GM12872 (cell line): ENCODE data around the gene RDH12.

ENCODE experiments used
- TF ChIP-seq, protein P1 (sequence below): IDR thresholded peaks from 3 replicates; pipeline ENCODE4 v1.5.1; 2011; ENCODE audit warnings: low read depth, mild to moderate bottlenecking, low read length, moderate library complexity; ENCODE audit not compliant: insufficient read depth

RDH12 gene

DNA sequence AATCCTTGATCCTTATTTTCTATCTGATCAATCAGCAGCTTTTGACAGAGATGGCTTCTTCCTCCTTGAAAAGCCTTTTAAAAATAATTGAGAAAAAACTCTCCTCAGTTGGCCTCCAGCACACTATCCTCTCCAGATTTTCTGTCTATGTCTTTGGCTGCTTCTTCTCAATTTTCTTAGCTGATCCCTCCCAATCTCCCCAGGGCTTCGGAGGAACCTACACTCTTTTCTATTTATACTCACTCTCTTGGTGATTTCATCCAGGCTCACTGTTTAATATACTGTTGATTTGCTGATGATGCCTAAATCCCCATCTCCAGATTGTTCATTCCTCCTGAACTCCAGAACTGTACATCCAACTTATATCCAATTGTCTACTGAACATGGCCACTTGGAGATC lies 54.8 kb downstream of the RDH12 start:
- TF ChIP-seq, protein P1, sequence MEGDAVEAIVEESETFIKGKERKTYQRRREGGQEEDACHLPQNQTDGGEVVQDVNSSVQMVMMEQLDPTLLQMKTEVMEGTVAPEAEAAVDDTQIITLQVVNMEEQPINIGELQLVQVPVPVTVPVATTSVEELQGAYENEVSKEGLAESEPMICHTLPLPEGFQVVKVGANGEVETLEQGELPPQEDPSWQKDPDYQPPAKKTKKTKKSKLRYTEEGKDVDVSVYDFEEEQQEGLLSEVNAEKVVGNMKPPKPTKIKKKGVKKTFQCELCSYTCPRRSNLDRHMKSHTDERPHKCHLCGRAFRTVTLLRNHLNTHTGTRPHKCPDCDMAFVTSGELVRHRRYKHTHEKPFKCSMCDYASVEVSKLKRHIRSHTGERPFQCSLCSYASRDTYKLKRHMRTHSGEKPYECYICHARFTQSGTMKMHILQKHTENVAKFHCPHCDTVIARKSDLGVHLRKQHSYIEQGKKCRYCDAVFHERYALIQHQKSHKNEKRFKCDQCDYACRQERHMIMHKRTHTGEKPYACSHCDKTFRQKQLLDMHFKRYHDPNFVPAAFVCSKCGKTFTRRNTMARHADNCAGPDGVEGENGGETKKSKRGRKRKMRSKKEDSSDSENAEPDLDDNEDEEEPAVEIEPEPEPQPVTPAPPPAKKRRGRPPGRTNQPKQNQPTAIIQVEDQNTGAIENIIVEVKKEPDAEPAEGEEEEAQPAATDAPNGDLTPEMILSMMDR: no peak

DNA sequence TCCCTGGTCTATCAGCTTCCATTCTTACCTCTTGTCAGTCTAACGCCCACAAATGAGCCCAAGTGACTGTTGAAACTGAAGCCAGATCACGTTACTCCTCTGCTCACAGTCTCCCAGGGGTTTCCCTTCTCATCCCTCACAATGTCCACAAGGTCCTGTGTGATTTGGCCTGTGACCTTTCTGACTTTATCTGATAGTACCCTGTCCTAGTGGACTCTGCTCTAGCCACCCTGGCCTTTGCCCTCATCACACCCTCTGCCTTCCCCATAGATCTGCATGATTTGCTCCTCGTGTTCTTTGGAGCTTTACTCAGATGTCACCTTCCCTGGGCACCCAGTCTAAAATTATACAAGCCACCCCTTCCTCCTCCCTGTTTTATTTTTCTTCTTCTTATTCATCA lies 55.5 kb downstream of the RDH12 start:
- TF ChIP-seq, protein P1: no peak

DNA sequence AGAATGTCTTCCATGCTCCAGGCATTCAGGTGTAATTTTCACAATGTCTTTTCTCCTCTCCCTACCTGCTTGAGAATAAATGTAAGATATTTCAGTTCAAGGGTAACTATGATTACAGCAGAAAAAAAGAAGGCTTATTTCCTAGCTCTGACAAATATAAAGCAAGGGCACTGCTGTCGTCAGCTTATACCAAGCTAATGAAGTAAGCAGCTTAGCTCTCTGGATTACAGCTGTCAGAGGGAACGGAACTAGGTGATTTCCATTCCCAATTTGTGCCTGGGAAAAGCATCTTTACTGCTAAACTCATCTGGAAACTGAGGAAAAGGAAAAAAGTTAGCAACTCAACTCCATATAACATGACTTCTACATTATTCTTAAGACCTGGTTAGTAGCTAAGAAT lies 58.2 kb downstream of the RDH12 start:
- TF ChIP-seq, protein P1: no peak

DNA sequence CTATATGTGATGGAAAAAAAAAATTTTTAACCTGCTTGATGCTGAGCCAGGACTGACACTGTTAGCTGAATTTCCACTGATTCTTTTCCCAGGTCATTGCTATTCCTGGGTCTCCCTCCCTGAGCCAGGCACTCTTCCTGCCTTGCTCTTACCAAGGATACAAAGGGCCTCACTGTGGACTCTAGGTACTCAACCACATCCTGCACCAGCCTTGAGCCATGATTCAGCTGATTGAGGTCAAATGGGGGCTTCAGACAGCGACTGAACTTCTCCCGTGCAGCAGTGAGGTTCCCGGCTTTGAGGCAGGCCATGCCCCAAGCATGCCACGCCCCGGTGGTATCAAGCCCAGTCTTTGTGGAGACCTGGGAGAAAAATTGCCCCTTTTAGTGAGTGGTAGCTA lies 60.4 kb downstream of the RDH12 start:
- TF ChIP-seq, protein P1: no peak

DNA sequence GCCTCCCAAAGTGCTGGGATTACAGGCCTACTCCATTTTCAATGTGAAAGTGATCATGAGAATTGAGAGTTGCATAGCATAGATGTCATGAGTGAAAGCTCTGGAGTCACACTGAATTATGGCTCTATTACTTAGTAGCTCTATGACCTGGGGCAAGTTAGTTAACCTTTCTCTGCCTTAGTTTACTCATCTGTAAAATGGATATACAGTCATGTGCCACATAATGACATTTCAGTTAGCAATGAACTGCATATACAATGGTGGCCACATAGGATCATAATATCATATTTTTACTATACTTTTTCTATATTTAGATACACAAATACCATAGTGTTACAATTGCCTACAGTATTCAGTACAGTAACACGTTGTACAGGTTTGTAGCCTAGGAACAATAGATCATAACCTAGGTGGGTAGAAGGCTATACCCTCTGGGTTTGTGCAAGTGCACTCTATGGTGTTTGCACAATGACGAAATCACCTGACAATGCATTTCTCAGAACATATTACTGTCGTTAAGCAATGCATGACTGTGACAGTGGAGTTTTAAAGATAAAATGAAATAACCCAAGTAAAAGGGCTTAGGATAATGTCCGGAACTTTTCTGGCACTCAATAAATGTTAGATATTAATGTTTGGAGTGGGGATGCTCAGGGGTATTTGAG lies 61.6 kb downstream of the RDH12 start:
- TF ChIP-seq, protein P1: no peak

DNA sequence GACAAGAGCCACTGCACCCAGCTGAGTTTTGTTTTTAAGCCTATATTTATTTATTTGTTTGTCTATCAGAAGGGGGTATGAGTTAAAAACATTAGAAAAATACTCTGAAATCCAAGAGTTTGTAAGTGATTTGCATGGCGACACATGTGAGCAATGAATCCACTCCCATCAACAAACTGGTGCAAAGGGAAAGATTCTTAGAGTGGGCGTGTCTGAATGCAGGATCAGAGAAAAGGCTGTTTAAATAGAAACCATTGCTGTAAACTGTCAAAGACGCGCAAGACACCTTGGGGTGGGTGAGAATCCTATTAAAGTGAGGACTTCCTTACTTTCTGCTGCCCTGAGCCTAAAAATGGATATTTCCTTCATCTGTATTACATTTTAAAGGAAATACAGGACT lies 62.8 kb downstream of the RDH12 start:
- TF ChIP-seq, protein P1: no peak

DNA sequence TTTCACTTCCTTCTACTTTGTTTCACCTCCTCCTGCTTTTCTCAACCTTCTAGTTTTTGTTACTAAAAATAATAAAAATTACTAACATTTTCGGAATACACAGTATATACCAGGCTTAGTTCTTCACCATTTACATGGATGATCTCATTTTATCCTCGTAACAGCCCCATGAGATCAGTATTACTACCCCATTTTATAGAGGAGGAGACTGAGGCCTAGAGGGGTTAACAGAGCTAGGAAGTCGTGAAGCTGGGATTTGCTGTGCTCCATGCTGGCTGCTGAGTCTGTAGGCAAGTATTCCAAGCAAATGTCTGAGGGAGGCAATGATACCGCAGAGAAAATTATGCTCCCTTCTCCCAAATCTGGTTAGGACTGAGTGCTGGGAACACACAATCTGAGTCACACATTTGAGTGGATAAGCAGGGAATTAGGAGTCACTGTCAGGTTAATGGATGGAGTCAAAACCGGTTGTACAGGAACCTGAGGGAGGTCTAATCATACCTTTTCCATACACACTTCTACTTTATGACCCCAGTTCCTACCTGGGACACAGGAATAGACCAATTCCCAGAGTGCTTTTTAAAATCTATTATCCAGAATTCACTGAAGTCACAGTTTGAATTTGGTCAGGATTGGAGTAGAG lies 63.6 kb downstream of the RDH12 start:
- TF ChIP-seq, protein P1: no peak
